Measurements from ENCODE around the gene MECP2.

Gene MECP2

DNA sequence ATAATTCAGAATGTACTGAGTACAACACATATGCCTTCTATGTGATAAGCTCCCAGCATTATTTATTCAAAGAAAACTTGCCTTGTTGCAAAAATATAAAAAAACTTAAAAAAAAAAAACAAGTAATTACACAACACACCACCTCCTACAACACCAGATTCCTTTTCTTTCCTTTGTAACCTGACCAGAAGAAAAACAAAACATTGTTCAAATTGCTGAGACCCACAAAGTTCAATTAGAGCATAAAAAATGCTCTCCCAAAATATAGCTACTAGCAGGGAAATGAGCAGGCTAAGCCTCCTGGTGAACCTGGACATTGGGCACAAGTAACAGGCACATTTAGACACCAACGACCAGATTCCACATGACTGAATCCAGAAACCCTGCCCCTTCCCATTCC is 38.3 kb downstream of the MECP2 start:
- DNase-seq, result no peak

GRCh38 chrX:154058214-154058997 is 39.1 kb downstream of the MECP2 start:
- DNase-seq, result no peak

GRCh38 chrX:154057791-154058190 is 39.7 kb downstream of the MECP2 start:
- DNase-seq, result no peak

DNA sequence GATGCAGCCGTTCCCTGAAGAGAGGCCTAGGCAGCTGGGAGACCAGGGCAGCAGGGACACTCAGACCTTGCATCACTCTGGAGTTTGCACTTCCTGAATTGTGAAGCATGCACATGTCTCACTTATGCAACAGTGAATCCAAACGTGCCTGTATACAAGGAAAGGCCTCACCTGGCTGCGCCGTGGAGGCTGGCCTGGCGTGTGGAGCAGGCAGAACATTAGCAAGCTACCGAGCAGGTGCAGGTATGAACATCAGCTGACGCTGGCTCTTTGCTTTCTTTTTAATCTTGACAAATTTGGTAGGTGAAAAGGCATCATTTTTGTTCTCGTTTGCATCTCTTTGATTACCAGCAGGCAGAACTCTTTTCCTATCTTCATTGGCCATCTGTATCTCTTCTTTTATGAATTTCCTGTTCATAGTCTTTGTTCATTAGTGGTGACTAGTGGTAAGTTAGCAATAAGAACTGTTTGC is 40.7 kb downstream of the MECP2 start:
- DNase-seq, result no peak

DNA sequence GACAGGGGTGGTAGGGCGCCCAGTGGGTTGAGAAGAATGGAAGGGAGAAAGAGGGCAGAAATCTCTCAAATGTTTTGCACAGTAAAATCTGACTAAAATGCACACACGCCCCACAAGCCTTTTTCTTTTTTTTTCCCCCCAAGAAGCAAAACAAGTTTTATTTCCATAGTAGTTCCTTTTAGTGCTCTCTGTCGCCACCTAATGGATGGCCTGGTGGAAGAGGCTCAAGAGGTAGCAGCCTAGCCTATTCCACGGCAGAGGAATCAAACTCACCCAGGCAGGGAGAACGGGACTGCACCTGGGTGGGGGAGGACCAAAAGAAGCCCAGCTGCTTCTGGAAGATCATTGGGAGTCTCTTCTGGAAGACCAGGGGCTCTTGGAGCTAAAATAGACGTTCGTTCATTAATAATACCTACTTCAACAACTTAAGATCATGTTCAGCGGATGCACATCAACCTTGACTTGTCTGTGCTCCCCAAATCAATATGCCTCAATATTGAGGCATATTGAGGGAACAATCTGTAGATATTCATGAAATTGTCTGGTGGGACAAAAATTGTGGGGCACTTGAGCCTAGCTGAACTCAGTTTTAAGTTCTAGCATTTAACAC is 46.2 kb downstream of the MECP2 start:
- DNase-seq, result no peak

GRCh38 chrX:154050113-154050495 is 47.4 kb downstream of the MECP2 start:
- DNase-seq, result no peak

- no peak for DNase-seq
Observed at GRCh38 chrX:154049209-154050112, 48.1 kb downstream of the MECP2 start.

DNA sequence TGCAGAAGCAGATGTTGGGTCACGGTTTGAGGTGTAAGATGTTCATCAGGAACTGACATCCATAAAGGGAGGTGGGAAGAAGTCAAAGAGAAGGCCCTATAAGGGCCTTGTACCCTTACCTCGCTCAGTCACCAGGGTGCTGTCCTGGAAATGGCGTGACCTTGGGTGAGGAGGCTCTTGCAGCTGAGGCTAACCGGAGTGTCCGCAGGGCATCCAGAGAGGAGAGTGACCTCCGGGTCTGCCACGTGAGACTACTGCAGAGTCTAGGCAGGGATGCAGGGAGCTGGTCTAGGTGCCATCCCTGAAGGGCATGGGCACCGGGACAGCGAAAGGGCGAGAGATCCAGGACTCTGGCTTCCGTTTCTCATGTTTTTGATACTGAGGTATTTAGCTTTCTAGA is 49.1 kb downstream of the MECP2 start:
- DNase-seq, result no peak

GRCh38 chrX:154046940-154047610 is 50.4 kb downstream of the MECP2 start:
- DNase-seq, result no peak

GRCh38 chrX:154046031-154046781 is 51.3 kb downstream of the MECP2 start:
- DNase-seq, result no peak

DNA sequence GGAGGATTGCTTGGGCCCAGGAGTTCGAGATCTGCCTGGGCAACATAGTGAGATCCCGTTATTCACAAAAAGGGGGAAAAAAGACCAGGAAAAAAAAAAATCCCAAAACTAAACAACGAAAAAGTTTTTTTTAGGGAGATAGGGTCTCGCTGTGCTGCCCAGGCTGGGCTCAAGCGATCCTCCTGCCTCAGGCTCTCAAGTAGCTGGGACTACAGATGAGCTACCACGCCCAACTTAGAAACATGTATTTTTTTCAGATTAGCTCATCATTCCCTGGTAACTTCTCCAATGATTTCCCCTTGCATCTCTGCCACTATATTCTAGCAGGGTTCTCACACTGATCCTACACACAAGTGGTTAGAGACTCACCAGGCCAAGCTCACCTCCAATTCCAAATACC is 53.4 kb downstream of the MECP2 start:
- no peak for DNase-seq

DNA sequence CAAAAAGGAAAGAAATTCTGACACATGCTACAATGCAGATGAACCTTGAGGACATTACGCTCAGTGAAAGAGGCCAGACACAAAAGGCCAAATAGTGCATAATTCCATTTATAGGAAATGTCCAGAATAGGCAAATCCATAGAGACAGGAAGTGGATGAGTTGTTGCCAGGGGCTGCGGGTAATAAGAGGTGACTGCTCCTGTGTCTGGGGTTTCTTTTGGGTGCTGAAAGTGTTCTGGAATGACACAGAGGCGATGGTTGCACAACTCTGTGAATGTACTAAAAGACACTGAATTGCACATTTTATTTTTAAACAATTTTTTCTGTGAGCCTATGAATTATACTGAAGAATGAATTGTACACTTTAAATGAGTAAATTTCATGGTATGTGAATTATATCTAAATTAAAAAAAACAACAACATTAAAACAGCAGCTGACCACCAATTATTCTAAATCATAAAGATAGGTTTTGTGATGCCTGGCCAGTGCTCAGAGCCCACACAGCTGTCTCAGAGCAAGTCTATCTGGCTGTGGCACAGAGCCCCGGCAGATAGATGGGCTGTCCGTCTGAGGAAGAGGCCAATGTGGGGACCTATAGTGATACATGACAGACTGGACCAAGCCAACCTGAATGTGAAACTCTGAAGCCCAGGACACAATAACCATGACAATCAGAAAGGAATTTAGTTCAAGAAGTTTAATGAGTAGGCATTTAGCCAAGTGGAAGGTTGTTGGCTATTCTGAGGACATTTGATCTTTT is 54.3 kb downstream of the MECP2 start:
- DNase-seq, result no peak

- no peak for DNase-seq
Observed at GRCh38 chrX:154040863-154041262, 56.7 kb downstream of the MECP2 start.

DNA sequence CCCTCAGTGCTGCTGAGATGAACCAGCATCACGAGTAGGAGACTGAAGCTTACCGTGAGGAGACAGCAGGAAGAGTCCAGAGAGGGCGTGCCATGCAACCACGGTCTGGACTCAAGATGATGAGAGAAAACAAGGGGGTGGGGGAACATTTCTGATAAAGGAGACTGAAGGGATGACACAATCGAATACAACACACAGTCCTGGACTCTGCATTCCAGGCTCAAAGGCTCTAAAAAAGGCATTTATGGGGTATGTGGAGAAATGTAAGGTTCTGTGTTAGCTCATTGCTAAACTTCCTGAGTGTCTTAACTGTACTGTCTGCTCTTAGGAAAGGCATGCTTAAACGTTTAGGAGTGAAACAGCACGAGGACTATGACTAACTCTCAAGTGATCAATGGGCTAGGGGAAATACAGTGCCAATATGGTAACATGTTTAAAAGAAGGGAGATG is 57.2 kb downstream of the MECP2 start:
- DNase-seq, result no peak

GRCh38 chrX:154039577-154039976 is 57.9 kb downstream of the MECP2 start:
- DNase-seq, result no peak

DNA sequence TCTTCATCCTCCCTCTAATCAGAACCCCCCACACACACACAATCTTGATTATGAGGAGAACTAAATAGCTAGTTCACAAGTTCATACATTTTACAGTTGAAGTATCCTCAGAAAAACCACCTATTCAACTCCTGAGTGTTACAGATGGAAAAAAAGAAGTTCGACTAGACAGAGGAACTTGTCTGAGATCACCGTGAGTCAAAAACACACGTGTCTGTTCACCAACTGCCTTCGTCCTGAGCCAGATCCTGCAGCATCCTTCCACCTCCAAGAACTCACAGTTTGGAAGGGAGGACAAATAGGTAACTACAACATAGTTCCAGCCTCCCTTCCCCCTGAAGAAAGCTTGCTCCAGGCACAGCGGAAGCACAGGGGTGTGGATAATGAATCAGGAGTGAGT is 58.9 kb downstream of the MECP2 start:
- DNase-seq, result no peak

DNA sequence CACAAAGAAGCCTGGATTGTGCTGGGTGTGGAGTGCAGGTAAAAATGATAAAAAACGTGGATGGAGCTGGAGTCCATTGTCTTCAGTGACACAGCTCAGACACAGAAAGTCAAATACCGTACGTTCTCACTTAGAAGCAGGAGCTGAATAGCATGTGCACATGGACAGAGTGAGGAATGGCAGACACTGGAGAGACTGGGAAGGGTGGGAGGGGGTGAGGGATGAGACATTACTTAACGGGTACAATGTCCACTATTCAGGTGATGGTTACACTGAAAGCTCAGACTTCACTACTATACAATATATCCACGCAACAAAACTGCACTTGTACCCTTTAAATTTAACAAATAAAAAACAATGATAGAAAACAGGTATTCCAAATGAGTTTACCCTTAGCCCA is 59.8 kb downstream of the MECP2 start:
- no peak for DNase-seq

DNA sequence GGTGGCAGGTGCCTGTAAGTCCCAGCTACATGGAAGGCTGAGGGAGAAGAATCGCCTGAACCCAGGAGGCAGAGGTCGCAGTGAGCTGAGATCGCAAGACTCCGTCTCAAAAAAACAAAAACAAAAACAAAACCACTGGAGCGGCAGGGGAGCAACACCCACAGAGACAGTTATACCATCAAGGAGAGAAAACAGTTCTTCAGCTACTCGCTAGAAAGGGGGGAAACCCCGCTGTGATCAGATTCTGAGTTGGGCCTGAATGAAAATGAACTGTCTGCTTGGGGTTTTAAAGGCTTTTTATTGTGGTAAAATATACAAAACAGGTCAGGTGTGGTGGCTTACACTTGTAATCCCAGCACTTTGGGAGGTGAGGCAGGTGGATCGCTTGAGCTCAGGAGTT is 61.0 kb downstream of the MECP2 start:
- DNase-seq, result no peak

DNA sequence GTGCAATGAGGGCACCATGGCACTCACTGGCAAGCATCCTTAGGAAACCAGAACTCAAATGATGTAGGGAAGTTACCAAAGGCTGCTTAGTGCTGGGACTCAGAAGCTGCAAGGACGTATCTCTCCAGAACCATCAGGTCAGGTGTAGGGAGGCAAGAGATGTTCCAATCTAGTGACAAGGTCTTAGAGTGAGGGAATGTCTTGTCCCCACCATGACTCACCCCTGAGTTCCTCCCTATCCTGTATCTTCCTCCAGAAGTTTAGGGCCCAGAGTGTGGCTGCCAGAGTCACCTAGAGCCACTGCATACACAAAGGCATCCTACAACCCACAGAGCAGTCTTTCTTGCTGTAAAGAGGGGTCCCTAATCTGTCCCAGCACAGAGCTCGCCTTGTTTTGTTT is 63.7 kb downstream of the MECP2 start:
- no peak for DNase-seq

DNA sequence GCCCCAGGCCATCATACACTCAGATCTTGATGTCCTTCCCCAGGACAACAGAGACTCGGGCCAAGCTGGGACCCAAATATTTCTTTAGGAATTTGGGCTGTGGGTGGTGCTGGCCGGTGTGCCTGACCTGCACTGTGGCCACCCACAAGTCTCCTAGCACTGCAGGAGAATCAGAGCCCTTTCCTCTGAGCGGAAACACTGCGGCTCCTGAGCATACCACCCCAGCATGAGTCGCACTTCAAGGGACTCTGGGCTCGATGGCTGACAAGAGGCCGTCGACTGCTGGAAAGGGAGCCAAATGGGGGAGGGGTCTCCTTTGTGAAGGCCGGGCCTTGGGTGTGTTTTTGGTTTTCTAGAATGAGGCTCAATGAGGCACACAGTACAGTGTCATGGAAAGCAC is 64.9 kb downstream of the MECP2 start:
- no peak for DNase-seq

DNA sequence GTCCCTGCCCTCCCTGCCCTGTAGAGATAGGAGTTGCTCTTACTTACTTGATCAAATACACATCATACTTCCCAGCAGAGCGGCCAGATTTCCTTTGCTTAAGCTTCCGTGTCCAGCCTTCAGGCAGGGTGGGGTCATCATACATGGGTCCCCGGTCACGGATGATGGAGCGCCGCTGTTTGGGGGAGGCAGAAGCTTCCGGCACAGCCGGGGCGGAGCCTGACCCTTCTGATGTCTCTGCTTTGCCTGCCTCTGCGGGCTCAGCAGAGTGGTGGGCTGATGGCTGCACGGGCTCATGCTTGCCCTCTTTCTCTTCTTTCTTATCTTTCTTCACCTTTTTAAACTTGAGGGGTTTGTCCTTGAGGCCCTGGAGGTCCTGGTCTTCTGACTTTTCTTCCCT is 65.4 kb downstream of the MECP2 start:
- no peak for DNase-seq

Measured in GOT3 (cell line).